ENCODE measurements around the gene OCEL1. TPM values are rescaled to one million over a fixed set of nuclear protein-coding genes. Genes with fewer than 3 reads are reported as not detected.
A peak's percentile ranks its signal among the peaks of the same experiment; 100 is the strongest.

Gene OCEL1
- total and polyA plus RNA-seq, 2 of the 13 experiments (the other 11 are each of a cell fraction or from before 2014, with no cell fraction given): 10.6 to 17.2 TPM

DNA sequence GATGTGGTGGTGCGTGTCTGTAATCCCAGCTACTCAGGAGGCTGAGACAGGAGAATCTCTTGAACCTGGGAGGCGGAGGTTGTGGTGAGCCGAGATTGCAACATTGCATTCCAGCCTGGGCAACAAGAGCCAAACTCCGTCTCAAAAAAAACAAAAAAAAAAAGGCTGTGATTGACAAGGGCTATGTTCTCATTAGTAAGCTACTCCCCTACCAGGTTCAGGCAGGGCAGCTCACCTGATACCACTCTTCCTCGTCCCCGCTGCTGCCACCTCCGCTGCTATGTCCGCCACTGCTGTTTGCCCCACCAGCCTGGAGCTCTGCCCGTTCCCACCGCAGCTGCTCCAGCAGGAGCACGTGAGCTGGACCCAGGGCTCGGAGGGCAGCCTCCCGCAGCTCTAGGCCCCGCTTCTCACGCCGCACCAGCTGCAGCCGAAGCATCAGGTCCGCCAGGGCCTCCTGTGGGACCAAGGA is 29.2 kb downstream of the OCEL1 start (continued):
- peak; percentile 73; the same call in 1 of the 2 replicates for TF ChIP-seq CSRNP1 (CRISPR knock-in tag; IDR thresholded peaks at IDR 0.05)
- TF ChIP-seq NBN (conservative IDR thresholded peaks at IDR 0.05): no peak
- no peak for TF ChIP-seq KLF9 (CRISPR knock-in tag; IDR thresholded peaks at IDR 0.05; ENCODE audit: low read depth)
- TF ChIP-seq JARID2 (CRISPR knock-in tag; IDR thresholded peaks at IDR 0.05; ENCODE audit: insufficient replicate concordance): no peak
- no peak for TF ChIP-seq KLF12 (CRISPR knock-in tag; IDR thresholded peaks at IDR 0.05; ENCODE audit: borderline replicate concordance)
- TF ChIP-seq PLRG1 (conservative IDR thresholded peaks at IDR 0.05): no peak
- no peak for TF ChIP-seq HMGA1 (CRISPR knock-in tag; conservative IDR thresholded peaks at IDR 0.05)
- TF ChIP-seq ZNF44 (CRISPR knock-in tag; IDR thresholded peaks at IDR 0.05): no peak
- 0 out of 2 replicates have a peak, but pooled peaks have one; percentile 26 for TF ChIP-seq PATZ1 (CRISPR knock-in tag; IDR thresholded peaks at IDR 0.05)
- TF ChIP-seq, protein P1, sequence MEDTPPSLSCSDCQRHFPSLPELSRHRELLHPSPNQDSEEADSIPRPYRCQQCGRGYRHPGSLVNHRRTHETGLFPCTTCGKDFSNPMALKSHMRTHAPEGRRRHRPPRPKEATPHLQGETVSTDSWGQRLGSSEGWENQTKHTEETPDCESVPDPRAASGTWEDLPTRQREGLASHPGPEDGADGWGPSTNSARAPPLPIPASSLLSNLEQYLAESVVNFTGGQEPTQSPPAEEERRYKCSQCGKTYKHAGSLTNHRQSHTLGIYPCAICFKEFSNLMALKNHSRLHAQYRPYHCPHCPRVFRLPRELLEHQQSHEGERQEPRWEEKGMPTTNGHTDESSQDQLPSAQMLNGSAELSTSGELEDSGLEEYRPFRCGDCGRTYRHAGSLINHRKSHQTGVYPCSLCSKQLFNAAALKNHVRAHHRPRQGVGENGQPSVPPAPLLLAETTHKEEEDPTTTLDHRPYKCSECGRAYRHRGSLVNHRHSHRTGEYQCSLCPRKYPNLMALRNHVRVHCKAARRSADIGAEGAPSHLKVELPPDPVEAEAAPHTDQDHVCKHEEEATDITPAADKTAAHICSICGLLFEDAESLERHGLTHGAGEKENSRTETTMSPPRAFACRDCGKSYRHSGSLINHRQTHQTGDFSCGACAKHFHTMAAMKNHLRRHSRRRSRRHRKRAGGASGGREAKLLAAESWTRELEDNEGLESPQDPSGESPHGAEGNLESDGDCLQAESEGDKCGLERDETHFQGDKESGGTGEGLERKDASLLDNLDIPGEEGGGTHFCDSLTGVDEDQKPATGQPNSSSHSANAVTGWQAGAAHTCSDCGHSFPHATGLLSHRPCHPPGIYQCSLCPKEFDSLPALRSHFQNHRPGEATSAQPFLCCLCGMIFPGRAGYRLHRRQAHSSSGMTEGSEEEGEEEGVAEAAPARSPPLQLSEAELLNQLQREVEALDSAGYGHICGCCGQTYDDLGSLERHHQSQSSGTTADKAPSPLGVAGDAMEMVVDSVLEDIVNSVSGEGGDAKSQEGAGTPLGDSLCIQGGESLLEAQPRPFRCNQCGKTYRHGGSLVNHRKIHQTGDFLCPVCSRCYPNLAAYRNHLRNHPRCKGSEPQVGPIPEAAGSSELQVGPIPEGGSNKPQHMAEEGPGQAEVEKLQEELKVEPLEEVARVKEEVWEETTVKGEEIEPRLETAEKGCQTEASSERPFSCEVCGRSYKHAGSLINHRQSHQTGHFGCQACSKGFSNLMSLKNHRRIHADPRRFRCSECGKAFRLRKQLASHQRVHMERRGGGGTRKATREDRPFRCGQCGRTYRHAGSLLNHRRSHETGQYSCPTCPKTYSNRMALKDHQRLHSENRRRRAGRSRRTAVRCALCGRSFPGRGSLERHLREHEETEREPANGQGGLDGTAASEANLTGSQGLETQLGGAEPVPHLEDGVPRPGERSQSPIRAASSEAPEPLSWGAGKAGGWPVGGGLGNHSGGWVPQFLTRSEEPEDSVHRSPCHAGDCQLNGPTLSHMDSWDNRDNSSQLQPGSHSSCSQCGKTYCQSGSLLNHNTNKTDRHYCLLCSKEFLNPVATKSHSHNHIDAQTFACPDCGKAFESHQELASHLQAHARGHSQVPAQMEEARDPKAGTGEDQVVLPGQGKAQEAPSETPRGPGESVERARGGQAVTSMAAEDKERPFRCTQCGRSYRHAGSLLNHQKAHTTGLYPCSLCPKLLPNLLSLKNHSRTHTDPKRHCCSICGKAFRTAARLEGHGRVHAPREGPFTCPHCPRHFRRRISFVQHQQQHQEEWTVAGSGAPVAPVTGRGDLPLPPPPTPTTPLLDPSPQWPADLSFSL (CRISPR knock-in tag; IDR thresholded peaks at IDR 0.05): no peak
- TF ChIP-seq, protein P2, sequence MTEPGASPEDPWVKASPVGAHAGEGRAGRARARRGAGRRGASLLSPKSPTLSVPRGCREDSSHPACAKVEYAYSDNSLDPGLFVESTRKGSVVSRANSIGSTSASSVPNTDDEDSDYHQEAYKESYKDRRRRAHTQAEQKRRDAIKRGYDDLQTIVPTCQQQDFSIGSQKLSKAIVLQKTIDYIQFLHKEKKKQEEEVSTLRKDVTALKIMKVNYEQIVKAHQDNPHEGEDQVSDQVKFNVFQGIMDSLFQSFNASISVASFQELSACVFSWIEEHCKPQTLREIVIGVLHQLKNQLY (CRISPR knock-in tag; IDR thresholded peaks at IDR 0.05): no peak; the same call in 1 of the 2 replicates
- TF ChIP-seq ZFAT (CRISPR knock-in tag; conservative IDR thresholded peaks at IDR 0.05): no peak
- TF ChIP-seq ZNF792 (CRISPR knock-in tag; IDR thresholded peaks at IDR 0.05): no peak
- no peak for TF ChIP-seq LBX2 (CRISPR knock-in tag; IDR thresholded peaks at IDR 0.05; ENCODE audit: borderline replicate concordance)
- TF ChIP-seq, protein P3, sequence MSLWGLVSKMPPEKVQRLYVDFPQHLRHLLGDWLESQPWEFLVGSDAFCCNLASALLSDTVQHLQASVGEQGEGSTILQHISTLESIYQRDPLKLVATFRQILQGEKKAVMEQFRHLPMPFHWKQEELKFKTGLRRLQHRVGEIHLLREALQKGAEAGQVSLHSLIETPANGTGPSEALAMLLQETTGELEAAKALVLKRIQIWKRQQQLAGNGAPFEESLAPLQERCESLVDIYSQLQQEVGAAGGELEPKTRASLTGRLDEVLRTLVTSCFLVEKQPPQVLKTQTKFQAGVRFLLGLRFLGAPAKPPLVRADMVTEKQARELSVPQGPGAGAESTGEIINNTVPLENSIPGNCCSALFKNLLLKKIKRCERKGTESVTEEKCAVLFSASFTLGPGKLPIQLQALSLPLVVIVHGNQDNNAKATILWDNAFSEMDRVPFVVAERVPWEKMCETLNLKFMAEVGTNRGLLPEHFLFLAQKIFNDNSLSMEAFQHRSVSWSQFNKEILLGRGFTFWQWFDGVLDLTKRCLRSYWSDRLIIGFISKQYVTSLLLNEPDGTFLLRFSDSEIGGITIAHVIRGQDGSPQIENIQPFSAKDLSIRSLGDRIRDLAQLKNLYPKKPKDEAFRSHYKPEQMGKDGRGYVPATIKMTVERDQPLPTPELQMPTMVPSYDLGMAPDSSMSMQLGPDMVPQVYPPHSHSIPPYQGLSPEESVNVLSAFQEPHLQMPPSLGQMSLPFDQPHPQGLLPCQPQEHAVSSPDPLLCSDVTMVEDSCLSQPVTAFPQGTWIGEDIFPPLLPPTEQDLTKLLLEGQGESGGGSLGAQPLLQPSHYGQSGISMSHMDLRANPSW (CRISPR knock-in tag; IDR thresholded peaks at IDR 0.05; ENCODE audit: borderline replicate concordance): no peak
- TF ChIP-seq RBM39 (IDR thresholded peaks at IDR 0.05; ENCODE audit: low read depth, low read length, poor library complexity, severe bottlenecking): no peak

Data from HepG2 (cell line).